ENCODE data around the gene IFTAP. TPM values are rescaled to one million over a fixed set of nuclear protein-coding genes. Genes with fewer than 3 reads are reported as not detected.

IFTAP gene
- total RNA-seq, 1 experiment from 2014 or later, result 13.8 TPM

DNA sequence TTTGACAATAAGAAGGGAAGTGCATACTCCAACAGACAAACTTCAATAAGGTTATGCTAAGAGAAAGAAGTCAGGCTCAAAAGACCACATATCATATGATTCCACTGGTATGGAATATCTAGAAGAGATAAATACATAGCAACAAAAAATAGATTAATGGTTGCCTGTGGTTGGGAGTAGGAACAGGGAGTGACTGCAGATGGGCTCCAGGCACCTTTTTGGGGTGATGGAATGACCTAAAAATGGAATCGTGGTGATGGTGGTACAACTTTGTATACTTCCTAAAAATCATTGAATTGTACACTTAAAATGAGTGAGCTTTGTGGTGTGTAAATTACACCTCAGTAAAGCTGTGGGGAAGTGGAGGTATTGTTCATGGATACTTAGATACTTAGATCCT lies 32.7 kb downstream of the IFTAP start:
- no peaks in the 10 kb centered on the region for H4K20me1 ChIP-seq (ENCODE audit: insufficient read depth)
- H3K4me2 ChIP-seq (ENCODE audit: low read length), result no peak overlapping the region
- ATAC-seq, result no peak
- ChIA-PET RAD21 (ENCODE audit: low non-redundant PET in 1 of 2, low total read pairs in 2 of 2, uncharacterized antibody in 2 of 2, unreplicated experiment in 2 of 2) (no interaction called here), POLR2A (no interaction called here), CTCF (no interaction called here)
- no peak overlapping the region for H2AFZ ChIP-seq (ENCODE audit: low read depth, low read length, poor library complexity, severe bottlenecking)
- intact Hi-C loops (cut with micrococcal nuclease), result loop anchor here (10.0 kb wide), 1 partner anchor 332 kb away; the partner anchor contains the start of gene PRR5L
- H3K36me3 ChIP-seq (ENCODE audit: control insufficient read depth in 1 of 2, insufficient read depth in 2 of 2, low read length in 2 of 2), result no peaks in the 10 kb centered on the region
- H3K79me2 ChIP-seq (ENCODE audit: insufficient read depth, low read length), result no peaks in the 10 kb centered on the region
- no peak overlapping the region for H3K27ac ChIP-seq (ENCODE audit: low read depth, low read length)
- no peaks in the 10 kb centered on the region for H3K27me3 ChIP-seq (ENCODE audit: insufficient read depth, low read length)
- TF ChIP-seq ELF1 (IDR thresholded peaks at IDR 0.05; ENCODE audit: borderline replicate concordance, low read depth), result no peak
- TF ChIP-seq CEBPB (IDR thresholded peaks at IDR 0.05; ENCODE audit: low read depth), result no peak
- TF ChIP-seq SIN3A (IDR thresholded peaks at IDR 0.05; ENCODE audit: low read depth), result no peak
- no peak for TF ChIP-seq SRF (IDR thresholded peaks at IDR 0.05; ENCODE audit: low read depth)
- TF ChIP-seq POLR2AphosphoS5 (IDR thresholded peaks at IDR 0.05; ENCODE audit: low read depth, low read length), result no peak
- TF ChIP-seq EGR1 (IDR thresholded peaks at IDR 0.05; ENCODE audit: low read depth), result no peak
- TF ChIP-seq FOSL1 (IDR thresholded peaks at IDR 0.05; ENCODE audit: low read depth), result no peak
- TF ChIP-seq, protein P1, sequence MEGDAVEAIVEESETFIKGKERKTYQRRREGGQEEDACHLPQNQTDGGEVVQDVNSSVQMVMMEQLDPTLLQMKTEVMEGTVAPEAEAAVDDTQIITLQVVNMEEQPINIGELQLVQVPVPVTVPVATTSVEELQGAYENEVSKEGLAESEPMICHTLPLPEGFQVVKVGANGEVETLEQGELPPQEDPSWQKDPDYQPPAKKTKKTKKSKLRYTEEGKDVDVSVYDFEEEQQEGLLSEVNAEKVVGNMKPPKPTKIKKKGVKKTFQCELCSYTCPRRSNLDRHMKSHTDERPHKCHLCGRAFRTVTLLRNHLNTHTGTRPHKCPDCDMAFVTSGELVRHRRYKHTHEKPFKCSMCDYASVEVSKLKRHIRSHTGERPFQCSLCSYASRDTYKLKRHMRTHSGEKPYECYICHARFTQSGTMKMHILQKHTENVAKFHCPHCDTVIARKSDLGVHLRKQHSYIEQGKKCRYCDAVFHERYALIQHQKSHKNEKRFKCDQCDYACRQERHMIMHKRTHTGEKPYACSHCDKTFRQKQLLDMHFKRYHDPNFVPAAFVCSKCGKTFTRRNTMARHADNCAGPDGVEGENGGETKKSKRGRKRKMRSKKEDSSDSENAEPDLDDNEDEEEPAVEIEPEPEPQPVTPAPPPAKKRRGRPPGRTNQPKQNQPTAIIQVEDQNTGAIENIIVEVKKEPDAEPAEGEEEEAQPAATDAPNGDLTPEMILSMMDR (IDR thresholded peaks at IDR 0.05 in 2 of 3, conservative IDR thresholded peaks at IDR 0.05 in 1 of 3; ENCODE audit: borderline replicate concordance in 1 of 3, insufficient read depth in 1 of 3, low read depth in 2 of 3, low read length in 2 of 3), result no peak
- no peak for TF ChIP-seq RAD21 (IDR thresholded peaks at IDR 0.05; ENCODE audit: low read depth)
- no peak for TF ChIP-seq EZH2phosphoT487 (IDR thresholded peaks at IDR 0.05; ENCODE audit: borderline replicate concordance)
- TF ChIP-seq TCF7L2 (IDR thresholded peaks at IDR 0.05; ENCODE audit: borderline replicate concordance, extremely low read depth, insufficient read depth, insufficient read length), result no peak
- TF ChIP-seq EZH2 (IDR thresholded peaks at IDR 0.05), result no peak
- TF ChIP-seq, protein P2, sequence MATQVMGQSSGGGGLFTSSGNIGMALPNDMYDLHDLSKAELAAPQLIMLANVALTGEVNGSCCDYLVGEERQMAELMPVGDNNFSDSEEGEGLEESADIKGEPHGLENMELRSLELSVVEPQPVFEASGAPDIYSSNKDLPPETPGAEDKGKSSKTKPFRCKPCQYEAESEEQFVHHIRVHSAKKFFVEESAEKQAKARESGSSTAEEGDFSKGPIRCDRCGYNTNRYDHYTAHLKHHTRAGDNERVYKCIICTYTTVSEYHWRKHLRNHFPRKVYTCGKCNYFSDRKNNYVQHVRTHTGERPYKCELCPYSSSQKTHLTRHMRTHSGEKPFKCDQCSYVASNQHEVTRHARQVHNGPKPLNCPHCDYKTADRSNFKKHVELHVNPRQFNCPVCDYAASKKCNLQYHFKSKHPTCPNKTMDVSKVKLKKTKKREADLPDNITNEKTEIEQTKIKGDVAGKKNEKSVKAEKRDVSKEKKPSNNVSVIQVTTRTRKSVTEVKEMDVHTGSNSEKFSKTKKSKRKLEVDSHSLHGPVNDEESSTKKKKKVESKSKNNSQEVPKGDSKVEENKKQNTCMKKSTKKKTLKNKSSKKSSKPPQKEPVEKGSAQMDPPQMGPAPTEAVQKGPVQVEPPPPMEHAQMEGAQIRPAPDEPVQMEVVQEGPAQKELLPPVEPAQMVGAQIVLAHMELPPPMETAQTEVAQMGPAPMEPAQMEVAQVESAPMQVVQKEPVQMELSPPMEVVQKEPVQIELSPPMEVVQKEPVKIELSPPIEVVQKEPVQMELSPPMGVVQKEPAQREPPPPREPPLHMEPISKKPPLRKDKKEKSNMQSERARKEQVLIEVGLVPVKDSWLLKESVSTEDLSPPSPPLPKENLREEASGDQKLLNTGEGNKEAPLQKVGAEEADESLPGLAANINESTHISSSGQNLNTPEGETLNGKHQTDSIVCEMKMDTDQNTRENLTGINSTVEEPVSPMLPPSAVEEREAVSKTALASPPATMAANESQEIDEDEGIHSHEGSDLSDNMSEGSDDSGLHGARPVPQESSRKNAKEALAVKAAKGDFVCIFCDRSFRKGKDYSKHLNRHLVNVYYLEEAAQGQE (IDR thresholded peaks at IDR 0.05; ENCODE audit: low read depth), result no peak
- TF ChIP-seq, protein P3, sequence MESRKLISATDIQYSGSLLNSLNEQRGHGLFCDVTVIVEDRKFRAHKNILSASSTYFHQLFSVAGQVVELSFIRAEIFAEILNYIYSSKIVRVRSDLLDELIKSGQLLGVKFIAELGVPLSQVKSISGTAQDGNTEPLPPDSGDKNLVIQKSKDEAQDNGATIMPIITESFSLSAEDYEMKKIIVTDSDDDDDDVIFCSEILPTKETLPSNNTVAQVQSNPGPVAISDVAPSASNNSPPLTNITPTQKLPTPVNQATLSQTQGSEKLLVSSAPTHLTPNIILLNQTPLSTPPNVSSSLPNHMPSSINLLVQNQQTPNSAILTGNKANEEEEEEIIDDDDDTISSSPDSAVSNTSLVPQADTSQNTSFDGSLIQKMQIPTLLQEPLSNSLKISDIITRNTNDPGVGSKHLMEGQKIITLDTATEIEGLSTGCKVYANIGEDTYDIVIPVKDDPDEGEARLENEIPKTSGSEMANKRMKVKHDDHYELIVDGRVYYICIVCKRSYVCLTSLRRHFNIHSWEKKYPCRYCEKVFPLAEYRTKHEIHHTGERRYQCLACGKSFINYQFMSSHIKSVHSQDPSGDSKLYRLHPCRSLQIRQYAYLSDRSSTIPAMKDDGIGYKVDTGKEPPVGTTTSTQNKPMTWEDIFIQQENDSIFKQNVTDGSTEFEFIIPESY (IDR thresholded peaks at IDR 0.05; ENCODE audit: extremely low read depth, insufficient replicate concordance, low read length), result no peak
- TF ChIP-seq, protein P4, sequence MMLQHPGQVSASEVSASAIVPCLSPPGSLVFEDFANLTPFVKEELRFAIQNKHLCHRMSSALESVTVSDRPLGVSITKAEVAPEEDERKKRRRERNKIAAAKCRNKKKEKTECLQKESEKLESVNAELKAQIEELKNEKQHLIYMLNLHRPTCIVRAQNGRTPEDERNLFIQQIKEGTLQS (IDR thresholded peaks at IDR 0.05), result no peak
- H3K9ac ChIP-seq (ENCODE audit: low read length), result no peak overlapping the region
- H3K4me3 ChIP-seq (replicated peaks in 1 of 2; ENCODE audit: low read depth in 1 of 2, low read length in 2 of 2), result no peak overlapping the region
- BruUV-seq (replicated peaks), result no TSS peak
- H3K4me1 ChIP-seq (ENCODE audit: control insufficient read depth in 1 of 2, insufficient read depth in 2 of 2, low read length in 2 of 2), result no peaks in the 10 kb centered on the region
- no peaks in the 10 kb centered on the region for H3K9me3 ChIP-seq (ENCODE audit: control insufficient read depth in 1 of 2, insufficient read depth in 1 of 2, low read depth in 1 of 2, low read length in 2 of 2)
- H3K9me2 ChIP-seq (ENCODE audit: insufficient read depth), result no peaks in the 10 kb centered on the region
- no peak for DNase-seq (ENCODE audit: low read depth, low spot score)
